GM18519 (cell line): ENCODE results near the gene ASIP.
A peak's percentile ranks its signal among the peaks of the same experiment; 100 is the strongest.
"Not testable (repeated sequence)": the region's sequence is repeated elsewhere in the genome, so short reads cannot be mapped to it uniquely, and the experiment has no call there.

Experiments
- ATAC-seq: cut with Tn5 transposase; IDR thresholded peaks from one replicate; pipeline ENCODE4 v1.9.1; 2021; ENCODE audit warnings: mild to moderate bottlenecking, moderate library complexity; ENCODE audit not compliant: unreplicated experiment, low FRiP score

ASIP gene

GRCh38 chr20:34282041-34282440 is 40.8 kb downstream of the ASIP start:
- no peak for ATAC-seq

GRCh38 chr20:34283844-34284243 is 42.6 kb downstream of the ASIP start:
- no peak for ATAC-seq

- no peak for ATAC-seq
These were observed 44.2 kb downstream of the ASIP start for GRCh38 chr20:34285450-34285849.

- ATAC-seq, result not testable (repeated sequence)
These were observed 46.3 kb downstream of the ASIP start for GRCh38 chr20:34287500-34287899.

GRCh38 chr20:34290471-34290870 is 49.2 kb downstream of the ASIP start:
- no peak for ATAC-seq

GRCh38 chr20:34292496-34292895 is 51.3 kb downstream of the ASIP start:
- no peak for ATAC-seq

GRCh38 chr20:34293119-34293518 is 51.9 kb downstream of the ASIP start:
- ATAC-seq, result no peak

- no peak for ATAC-seq
These were observed 52.4 kb downstream of the ASIP start for GRCh38 chr20:34293589-34293988.

GRCh38 chr20:34294563-34294962 is 53.3 kb downstream of the ASIP start:
- no peak for ATAC-seq

GRCh38 chr20:34295284-34295683 is 54.1 kb downstream of the ASIP start:
- no peak for ATAC-seq

GRCh38 chr20:34296468-34296867 is 55.2 kb downstream of the ASIP start:
- ATAC-seq, result no peak

GRCh38 chr20:34298294-34298784 is 57.1 kb downstream of the ASIP start:
- not testable (repeated sequence) for ATAC-seq

GRCh38 chr20:34299556-34300255 is 58.5 kb downstream of the ASIP start:
- no peak for ATAC-seq

- ATAC-seq, result no peak
These were observed 59.1 kb downstream of the ASIP start for GRCh38 chr20:34300256-34300806.

- no peak for ATAC-seq
These were observed 59.8 kb downstream of the ASIP start for GRCh38 chr20:34300809-34301586.

GRCh38 chr20:34301587-34302311 is 60.5 kb downstream of the ASIP start:
- ATAC-seq, result no peak

- ATAC-seq, result no peak
These were observed 61.1 kb downstream of the ASIP start for GRCh38 chr20:34302312-34302722.

GRCh38 chr20:34302723-34303533 is 61.7 kb downstream of the ASIP start, which contains the start of gene AHCY:
TSS of gene AHCY (minus strand) at chr20:34303355. CDS start at chr20:34303270, 85 bp downstream.
- peak; percentile 74 for ATAC-seq

- ATAC-seq, result no peak
These were observed 64.4 kb downstream of the ASIP start for GRCh38 chr20:34305333-34306230.
